ENCODE results near the gene NPDC1.

DNA sequence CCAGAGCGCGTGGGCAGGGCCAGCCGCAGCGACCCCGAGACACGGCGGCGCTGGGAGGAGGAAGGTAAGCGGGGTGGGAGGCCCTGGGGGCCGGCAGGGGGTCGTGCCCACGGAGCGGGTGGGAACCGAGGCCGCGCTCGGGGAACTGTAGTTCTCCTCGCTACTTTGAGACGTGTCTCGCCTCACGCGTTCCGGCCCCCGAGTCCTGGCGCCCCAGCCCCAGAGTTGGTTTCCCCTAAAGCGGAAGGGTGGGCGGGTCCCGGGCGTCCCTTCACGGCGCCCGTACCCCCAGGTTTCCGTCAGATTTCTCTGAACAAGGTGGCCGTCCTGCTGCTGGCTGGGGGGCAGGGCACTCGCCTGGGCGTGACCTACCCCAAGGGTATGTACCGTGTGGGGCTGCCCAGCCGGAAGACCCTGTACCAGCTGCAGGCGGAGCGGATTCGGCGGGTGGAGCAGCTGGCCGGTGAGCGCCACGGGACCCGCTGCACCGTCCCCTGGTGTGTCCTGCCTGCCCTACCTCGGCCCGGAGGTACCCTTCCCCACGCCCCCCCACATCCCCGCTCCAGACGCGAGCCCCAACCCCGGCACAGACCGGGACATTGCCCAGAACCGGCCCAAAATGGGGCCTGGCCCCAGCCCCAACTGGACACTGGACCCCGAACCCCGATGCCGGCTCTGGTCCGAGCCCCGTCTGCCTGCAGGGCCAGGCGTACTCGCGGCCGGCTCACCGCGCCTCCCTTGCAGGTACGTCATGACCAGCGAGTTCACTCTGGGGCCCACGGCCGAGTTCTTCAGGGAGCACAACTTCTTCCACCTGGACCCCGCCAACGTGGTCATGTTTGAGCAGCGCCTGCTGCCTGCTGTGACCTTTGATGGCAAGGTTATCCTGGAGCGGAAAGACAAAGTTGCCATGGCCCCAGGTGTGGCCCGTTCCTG is 32.0 kb upstream of the NPDC1 start:
- TF ChIP-seq, protein P1, sequence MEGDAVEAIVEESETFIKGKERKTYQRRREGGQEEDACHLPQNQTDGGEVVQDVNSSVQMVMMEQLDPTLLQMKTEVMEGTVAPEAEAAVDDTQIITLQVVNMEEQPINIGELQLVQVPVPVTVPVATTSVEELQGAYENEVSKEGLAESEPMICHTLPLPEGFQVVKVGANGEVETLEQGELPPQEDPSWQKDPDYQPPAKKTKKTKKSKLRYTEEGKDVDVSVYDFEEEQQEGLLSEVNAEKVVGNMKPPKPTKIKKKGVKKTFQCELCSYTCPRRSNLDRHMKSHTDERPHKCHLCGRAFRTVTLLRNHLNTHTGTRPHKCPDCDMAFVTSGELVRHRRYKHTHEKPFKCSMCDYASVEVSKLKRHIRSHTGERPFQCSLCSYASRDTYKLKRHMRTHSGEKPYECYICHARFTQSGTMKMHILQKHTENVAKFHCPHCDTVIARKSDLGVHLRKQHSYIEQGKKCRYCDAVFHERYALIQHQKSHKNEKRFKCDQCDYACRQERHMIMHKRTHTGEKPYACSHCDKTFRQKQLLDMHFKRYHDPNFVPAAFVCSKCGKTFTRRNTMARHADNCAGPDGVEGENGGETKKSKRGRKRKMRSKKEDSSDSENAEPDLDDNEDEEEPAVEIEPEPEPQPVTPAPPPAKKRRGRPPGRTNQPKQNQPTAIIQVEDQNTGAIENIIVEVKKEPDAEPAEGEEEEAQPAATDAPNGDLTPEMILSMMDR (IDR thresholded peaks at IDR 0.05; ENCODE audit: low read depth, low read length, missing input control): no peak
- TF ChIP-seq, protein P2, sequence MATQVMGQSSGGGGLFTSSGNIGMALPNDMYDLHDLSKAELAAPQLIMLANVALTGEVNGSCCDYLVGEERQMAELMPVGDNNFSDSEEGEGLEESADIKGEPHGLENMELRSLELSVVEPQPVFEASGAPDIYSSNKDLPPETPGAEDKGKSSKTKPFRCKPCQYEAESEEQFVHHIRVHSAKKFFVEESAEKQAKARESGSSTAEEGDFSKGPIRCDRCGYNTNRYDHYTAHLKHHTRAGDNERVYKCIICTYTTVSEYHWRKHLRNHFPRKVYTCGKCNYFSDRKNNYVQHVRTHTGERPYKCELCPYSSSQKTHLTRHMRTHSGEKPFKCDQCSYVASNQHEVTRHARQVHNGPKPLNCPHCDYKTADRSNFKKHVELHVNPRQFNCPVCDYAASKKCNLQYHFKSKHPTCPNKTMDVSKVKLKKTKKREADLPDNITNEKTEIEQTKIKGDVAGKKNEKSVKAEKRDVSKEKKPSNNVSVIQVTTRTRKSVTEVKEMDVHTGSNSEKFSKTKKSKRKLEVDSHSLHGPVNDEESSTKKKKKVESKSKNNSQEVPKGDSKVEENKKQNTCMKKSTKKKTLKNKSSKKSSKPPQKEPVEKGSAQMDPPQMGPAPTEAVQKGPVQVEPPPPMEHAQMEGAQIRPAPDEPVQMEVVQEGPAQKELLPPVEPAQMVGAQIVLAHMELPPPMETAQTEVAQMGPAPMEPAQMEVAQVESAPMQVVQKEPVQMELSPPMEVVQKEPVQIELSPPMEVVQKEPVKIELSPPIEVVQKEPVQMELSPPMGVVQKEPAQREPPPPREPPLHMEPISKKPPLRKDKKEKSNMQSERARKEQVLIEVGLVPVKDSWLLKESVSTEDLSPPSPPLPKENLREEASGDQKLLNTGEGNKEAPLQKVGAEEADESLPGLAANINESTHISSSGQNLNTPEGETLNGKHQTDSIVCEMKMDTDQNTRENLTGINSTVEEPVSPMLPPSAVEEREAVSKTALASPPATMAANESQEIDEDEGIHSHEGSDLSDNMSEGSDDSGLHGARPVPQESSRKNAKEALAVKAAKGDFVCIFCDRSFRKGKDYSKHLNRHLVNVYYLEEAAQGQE (IDR thresholded peaks at IDR 0.05): no peak
- no peak for TF ChIP-seq FOXA1 (IDR thresholded peaks at IDR 0.05)
- no peak for TF ChIP-seq TAF1 (conservative IDR thresholded peaks at IDR 0.05)
- TF ChIP-seq, protein P3, sequence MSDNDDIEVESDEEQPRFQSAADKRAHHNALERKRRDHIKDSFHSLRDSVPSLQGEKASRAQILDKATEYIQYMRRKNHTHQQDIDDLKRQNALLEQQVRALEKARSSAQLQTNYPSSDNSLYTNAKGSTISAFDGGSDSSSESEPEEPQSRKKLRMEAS (IDR thresholded peaks at IDR 0.05): no peak
- no peak for TF ChIP-seq YY1 (IDR thresholded peaks at IDR 0.05)
- TF ChIP-seq JUND (IDR thresholded peaks at IDR 0.05): no peak
